AG04450 (cell line): ENCODE measurements around the gene SYT12. TPM values are rescaled to one million over a fixed set of nuclear protein-coding genes. Genes with fewer than 3 reads are reported as not detected.
"Not testable (repeated sequence)": the region's sequence is repeated elsewhere in the genome, so short reads cannot be mapped to it uniquely, and the experiment has no call there.

Source experiments
- CTCF ChIA-PET: fragments of 300-600, 350-600 bp; formaldehyde crosslinking; extraction: SDS; loops from one replicate; lab custom pipeline; 2022; ENCODE audit warnings: antibody characterized with exemption, inconsistent platforms; lab: Charles Lee
- POLR2A ChIA-PET: fragments of 350-600 bp; formaldehyde crosslinking; extraction: SDS; loops from one replicate; lab custom pipeline; 2021; ENCODE audit warnings: antibody characterized with exemption, inconsistent platforms; lab: Yijun Ruan, JAX
- DNase-seq: peaks from one replicate; pipeline ENCODE4 v3.0.0-alpha.2; 2011; ENCODE audit warnings: low read depth, low spot score
- H3K27ac ChIP-seq: one replicate; pipeline ENCODE4 v1.5.1; 2012; ENCODE audit warnings: low read depth, low read length, control low read depth
- H3K27me3 ChIP-seq: one replicate; pipeline ENCODE4 v1.6.0; 2012; ENCODE audit warnings: low read length; ENCODE audit not compliant: control insufficient read depth, insufficient read depth
- H3K4me3 ChIP-seq: 2 replicates; pipeline ENCODE4 v1.5.1; 2011; ENCODE audit warnings: mild to moderate bottlenecking, low read depth, low read length, control low read depth
- H3K9me3 ChIP-seq: 2 replicates; pipeline ENCODE4 v1.5.1; 2012; ENCODE audit warnings: low read length; ENCODE audit not compliant: control insufficient read depth, insufficient read depth
- CTCF ChIP-seq: IDR thresholded peaks from 2 replicates; pipeline ENCODE4 v1.5.1; 2011; ENCODE audit warnings: low read depth, low read length, control low read depth, inconsistent platforms
- polyA plus RNA-seq: library from polyadenylated mRNA; depleted of rRNA; stranded (reverse); fragments of >200 nt; gene quantifications from 2 replicates; pipeline ENCODE4 v1.2.3, GENCODE V29; 2011

The SYT12 gene
- polyA plus RNA-seq, 1 experiment = 0.30 TPM

GRCh38 chr11:66987158-66987620, 35.7 kb upstream of the SYT12 start:
- no peak overlapping the region for H3K27ac ChIP-seq
- H3K4me3 ChIP-seq = no peak overlapping the region
- no peak for DNase-seq
- ChIA-PET CTCF (interaction anchor here (0.6 kb wide), 2 partner anchors 191 to 430 kb away, joined by 4 to 6 read pairs; no protein-coding TSS in a partner anchor), POLR2A (interaction anchor here (0.7 kb wide), 1 partner anchor 17 kb away, joined by 4 read pairs; no protein-coding TSS in a partner anchor)
- H3K9me3 ChIP-seq = no peaks in the 10 kb centered on the region; the same call in 1 of the 2 replicates
- TF ChIP-seq CTCF = no peak
- H3K27me3 ChIP-seq = peaks cover 2% of the 10 kb centered on the region

- no peak for TF ChIP-seq CTCF
- Histone ChIP-seq H3K4me3 (no peak overlapping the region), H3K27me3 (peaks cover 2% of the 10 kb centered on the region), H3K27ac (no peak overlapping the region), H3K9me3 (no peaks in the 10 kb centered on the region; the same call in 1 of the 2 replicates)
- POLR2A ChIA-PET = no interaction called here
- CTCF ChIA-PET = no interaction called here
- no peak for DNase-seq
These were observed 34.9 kb upstream of the SYT12 start for GRCh38 chr11:66987924-66988637.

- H3K27ac ChIP-seq, DNase-seq, POLR2A ChIA-PET, H3K9me3 ChIP-seq, H3K4me3 ChIP-seq, CTCF ChIA-PET, H3K27me3 ChIP-seq: not testable (repeated sequence)
These were observed 34.2 kb upstream of the SYT12 start for GRCh38 chr11:66988741-66989140.

GRCh38 chr11:66989360-66989759, 33.6 kb upstream of the SYT12 start:
- DNase-seq, H3K27ac ChIP-seq, CTCF ChIA-PET, H3K27me3 ChIP-seq, POLR2A ChIA-PET, H3K9me3 ChIP-seq, H3K4me3 ChIP-seq: not testable (repeated sequence)

- Histone ChIP-seq H3K9me3 (no peaks in the 10 kb centered on the region; the same call in 1 of the 2 replicates), H3K27me3 (no peaks in the 10 kb centered on the region), H3K27ac (no peak overlapping the region), H3K4me3 (no peak overlapping the region)
- POLR2A ChIA-PET = interaction anchor here (0.6 kb wide), 1 partner anchor 39 kb away, joined by 3 read pairs; no protein-coding TSS in a partner anchor
- no peak for TF ChIP-seq CTCF
- CTCF ChIA-PET = interaction anchor here (1.9 kb wide), 1 partner anchor 30 kb away, joined by 4 read pairs; no protein-coding TSS in a partner anchor
- DNase-seq = no peak
These were observed 30.9 kb upstream of the SYT12 start for GRCh38 chr11:66992041-66992440.
